GM18517 (cell line): ENCODE data around the gene ALG9.
"Not testable (repeated sequence)": the region's sequence is repeated elsewhere in the genome, so short reads cannot be mapped to it uniquely, and the experiment has no call there.

Source experiments
- ATAC-seq: cut with Tn5 transposase; IDR thresholded peaks from one replicate; pipeline ENCODE4 v1.9.1; 2021; ENCODE audit warnings: mild to moderate bottlenecking, moderate library complexity; ENCODE audit not compliant: unreplicated experiment

ALG9 gene

GRCh38 chr11:111797145-111797581 is 74.2 kb downstream of the ALG9 start:
- no peak for ATAC-seq

GRCh38 chr11:111796696-111797095 is 74.7 kb downstream of the ALG9 start:
- no peak for ATAC-seq

- no peak for ATAC-seq
Observed at GRCh38 chr11:111795334-111795985, 75.9 kb downstream of the ALG9 start.

GRCh38 chr11:111793863-111794262 is 77.5 kb downstream of the ALG9 start:
- no peak for ATAC-seq

- ATAC-seq, result no peak
Observed at GRCh38 chr11:111792955-111793500, 78.4 kb downstream of the ALG9 start.

GRCh38 chr11:111792314-111792713 is 79.1 kb downstream of the ALG9 start:
- no peak for ATAC-seq

GRCh38 chr11:111788464-111788863 is 82.9 kb downstream of the ALG9 start:
- no peak for ATAC-seq

- no peak for ATAC-seq
Observed at GRCh38 chr11:111788051-111788450, 83.3 kb downstream of the ALG9 start.

GRCh38 chr11:111785886-111786412 is 85.4 kb downstream of the ALG9 start:
- ATAC-seq, result no peak

- no peak for ATAC-seq
Observed at GRCh38 chr11:111785076-111785475, 86.3 kb downstream of the ALG9 start.

GRCh38 chr11:111784311-111784710 is 87.1 kb downstream of the ALG9 start:
- ATAC-seq, result not testable (repeated sequence)

- ATAC-seq, result no peak
Observed at GRCh38 chr11:111782109-111782741, 89.2 kb downstream of the ALG9 start.

GRCh38 chr11:111779118-111779517 is 92.3 kb downstream of the ALG9 start:
- ATAC-seq, result no peak

- ATAC-seq, result no peak
Observed at GRCh38 chr11:111778047-111778558, 93.3 kb downstream of the ALG9 start.

GRCh38 chr11:111777094-111778046 is 94.0 kb downstream of the ALG9 start:
- peak; percentile 53 for ATAC-seq

GRCh38 chr11:111776398-111777093 is 94.8 kb downstream of the ALG9 start:
- peak; percentile 99 for ATAC-seq

GRCh38 chr11:111774955-111775710 is 96.2 kb downstream of the ALG9 start:
- ATAC-seq, result no peak

GRCh38 chr11:111772535-111772934 is 98.8 kb downstream of the ALG9 start:
- no peak for ATAC-seq

- not testable (repeated sequence) for ATAC-seq
Observed at GRCh38 chr11:111771205-111771604, 100.2 kb downstream of the ALG9 start.
